Breast epithelium (tissue), 3 donors: ENCODE data around the gene GIMAP4.

ENCODE experiments used
- CTCF ChIP-seq, 3 donors: fragments of 450-650 bp; IDR thresholded peaks; one replicate each; pipeline ENCODE4 v1.5.1; 2016 to 2017; ENCODE audit warnings: antibody characterized with exemption in 3 of 3, mild to moderate bottlenecking in 3 of 3, moderate library complexity in 3 of 3
- POLR2A ChIP-seq: fragments of 450-650 bp; IDR thresholded peaks from one replicate; pipeline ENCODE4 v1.6.1; 2016; ENCODE audit warnings: antibody characterized with exemption, mild to moderate bottlenecking, moderate library complexity
- POLR2AphosphoS5 ChIP-seq, 3 donors: sonication (generic); formaldehyde crosslinking; IDR thresholded peaks; one replicate each; pipeline ENCODE4 v1.6.1; 2017; ENCODE audit warnings: antibody characterized with exemption in 3 of 3

- no peak for TF ChIP-seq CTCF (IDR thresholded peaks at IDR 0.05)
- no peak for TF ChIP-seq POLR2A
- TF ChIP-seq POLR2AphosphoS5 (IDR thresholded peaks at IDR 0.05), result no peak
Observed at GRCh38 chr7:150587551-150587950, 20.4 kb downstream of the GIMAP4 start.
